GM12873 (cell line): ENCODE measurements around the gene PRDM4.

ENCODE experiments used
- CTCF ChIP-seq: IDR thresholded peaks from 2 replicates; pipeline ENCODE4 v1.5.1; 2012; ENCODE audit warnings: low read depth, mild to moderate bottlenecking, moderate library complexity, low read length, control low read depth; ENCODE audit not compliant: insufficient read depth; ENCODE audit errors: missing control alignments

The PRDM4 gene

GRCh38 chr12:107736914-107737313 is 24.0 kb downstream of the PRDM4 start:
- peak; percentile 42 for TF ChIP-seq CTCF

- TF ChIP-seq CTCF: no peak
Measured at GRCh38 chr12:107735763-107736162, 25.2 kb downstream of the PRDM4 start.

- no peak for TF ChIP-seq CTCF
Measured at GRCh38 chr12:107734139-107734538, 26.8 kb downstream of the PRDM4 start.

GRCh38 chr12:107732365-107732764 is 28.6 kb downstream of the PRDM4 start:
- TF ChIP-seq CTCF: no peak

- no peak for TF ChIP-seq CTCF
Measured at GRCh38 chr12:107731366-107731765, 29.6 kb downstream of the PRDM4 start.

- no peak for TF ChIP-seq CTCF
Measured at GRCh38 chr12:107730618-107731341, 30.2 kb downstream of the PRDM4 start.

- TF ChIP-seq CTCF: no peak
Measured at GRCh38 chr12:107718606-107719005, 42.3 kb downstream of the PRDM4 start.
